Type B pancreatic cell (in vitro differentiated cells): ENCODE data around the gene THOP1. TPM values are rescaled to one million over a fixed set of nuclear protein-coding genes. Genes with fewer than 3 reads are reported as not detected.
A peak's percentile ranks its signal among the peaks of the same experiment; 100 is the strongest.

Experiments used
- DNase-seq: peaks from one replicate; pipeline ENCODE4 v3.0.0; 2021; ENCODE audit warnings: mixed read lengths; ENCODE audit not compliant: unreplicated experiment; ENCODE audit errors: extremely low spot score
- H3K27ac Mint-ChIP-seq: 2 replicates; pipeline ENCODE4 v1.8.0; 2021; ENCODE audit warnings: mild to moderate bottlenecking, mixed read lengths
- H3K27me3 Mint-ChIP-seq: 2 replicates; pipeline ENCODE4 v1.8.0; 2021; ENCODE audit warnings: mixed read lengths
- H3K36me3 Mint-ChIP-seq: 2 replicates; pipeline ENCODE4 v1.8.0; 2021; ENCODE audit warnings: mixed read lengths
- H3K4me1 Mint-ChIP-seq: one replicate; pipeline ENCODE4 v1.8.0; 2021; ENCODE audit warnings: mixed read lengths; ENCODE audit not compliant: unreplicated experiment
- H3K4me3 Mint-ChIP-seq: 2 replicates; pipeline ENCODE4 v1.8.0; 2021; ENCODE audit warnings: mild to moderate bottlenecking, mixed read lengths
- H3K9me3 Mint-ChIP-seq: 2 replicates; pipeline ENCODE4 v1.8.0; 2021; ENCODE audit warnings: mixed read lengths
- CTCF ChIP-seq: fragments of 200-600 bp; sonication (generic); conservative IDR thresholded peaks from 2 replicates; pipeline ENCODE4 v1.5.0; 2021; ENCODE audit warnings: antibody characterized with exemption, mild to moderate bottlenecking
- total RNA-seq: library from RNA; stranded (reverse); gene quantifications from 2 replicates; pipeline ENCODE4 v1.2.1, GENCODE V29; 2021; ENCODE audit warnings: low replicate concordance

Gene THOP1
- total RNA-seq, 1 donor from 2014 or later: 109 TPM

- H3K9me3 Mint-ChIP-seq: no peaks in the 10 kb centered on the region
- H3K27me3 Mint-ChIP-seq: no peaks in the 10 kb centered on the region
- peaks cover 7% of the 10 kb centered on the region for H3K4me1 Mint-ChIP-seq
- TF ChIP-seq CTCF: no peak
- no peak overlapping the region for H3K4me3 Mint-ChIP-seq
- no peaks in the 10 kb centered on the region for H3K36me3 Mint-ChIP-seq
- DNase-seq: no peak
- no peak overlapping the region for H3K27ac Mint-ChIP-seq
Observed at GRCh38 chr19:2768365-2769132, 16.8 kb upstream of the THOP1 start.

- Mint-ChIP-seq H3K27ac (no peak overlapping the region), H3K27me3 (no peaks in the 10 kb centered on the region), H3K4me3 (no peak overlapping the region), H3K4me1 (peaks cover 7% of the 10 kb centered on the region), H3K9me3 (no peaks in the 10 kb centered on the region), H3K36me3 (no peaks in the 10 kb centered on the region)
- no peak for TF ChIP-seq CTCF
- no peak for DNase-seq
Observed at GRCh38 chr19:2769218-2769617, 16.1 kb upstream of the THOP1 start.

DNA sequence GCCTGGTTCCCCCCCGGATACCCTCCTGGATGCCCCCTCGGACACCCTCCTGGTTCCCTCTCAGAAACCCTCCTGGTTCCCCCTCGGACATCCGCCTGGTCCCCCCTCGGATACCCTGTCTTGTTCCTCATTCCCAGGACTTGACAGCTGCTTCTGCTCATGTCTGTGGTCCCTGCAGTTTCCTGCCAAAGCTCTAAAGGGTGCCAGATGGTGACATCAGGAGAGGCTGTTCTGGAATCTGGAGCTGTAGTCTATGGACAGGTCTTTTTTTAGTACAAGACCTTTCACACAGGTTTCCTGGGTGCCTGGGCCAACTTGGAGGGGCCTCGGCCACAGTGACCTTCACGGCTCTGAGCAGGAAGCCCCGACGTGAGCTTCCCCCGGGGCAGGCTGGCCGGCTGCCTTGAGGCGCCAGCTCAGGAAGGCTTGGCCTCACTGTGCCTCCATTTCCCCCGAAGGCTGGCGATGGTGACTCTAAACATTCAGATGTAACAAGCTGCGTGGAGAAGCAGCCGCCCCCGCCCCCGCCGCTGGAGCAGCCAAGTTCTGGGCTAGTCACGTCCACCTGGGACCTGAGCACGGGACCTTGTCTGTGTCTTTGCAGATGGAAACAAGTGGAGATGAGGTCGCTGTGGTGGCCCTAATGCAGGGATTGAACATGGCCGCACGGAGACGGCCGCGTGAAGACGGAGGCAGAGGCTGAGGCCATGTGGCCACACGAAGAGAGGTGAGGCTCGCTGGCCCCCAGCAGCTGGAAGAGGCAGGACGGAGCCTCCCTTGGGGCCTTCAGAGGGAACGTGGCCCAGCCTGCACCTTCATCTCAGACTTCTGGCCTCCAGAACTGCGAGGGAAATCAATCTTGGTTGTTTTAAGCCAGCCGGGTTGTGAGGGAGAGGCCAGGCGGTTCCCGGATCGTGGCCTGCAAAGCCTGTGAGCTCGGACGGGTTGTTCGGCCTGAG, 15.0 kb upstream of the THOP1 start:
- no peak overlapping the region for H3K4me3 Mint-ChIP-seq
- no peaks in the 10 kb centered on the region for H3K9me3 Mint-ChIP-seq
- no peak overlapping the region for H3K27ac Mint-ChIP-seq
- no peaks in the 10 kb centered on the region for H3K27me3 Mint-ChIP-seq
- H3K36me3 Mint-ChIP-seq: peaks cover 2% of the 10 kb centered on the region
- H3K4me1 Mint-ChIP-seq: peaks cover 14% of the 10 kb centered on the region
- TF ChIP-seq CTCF: no peak
- DNase-seq: no peak

DNA sequence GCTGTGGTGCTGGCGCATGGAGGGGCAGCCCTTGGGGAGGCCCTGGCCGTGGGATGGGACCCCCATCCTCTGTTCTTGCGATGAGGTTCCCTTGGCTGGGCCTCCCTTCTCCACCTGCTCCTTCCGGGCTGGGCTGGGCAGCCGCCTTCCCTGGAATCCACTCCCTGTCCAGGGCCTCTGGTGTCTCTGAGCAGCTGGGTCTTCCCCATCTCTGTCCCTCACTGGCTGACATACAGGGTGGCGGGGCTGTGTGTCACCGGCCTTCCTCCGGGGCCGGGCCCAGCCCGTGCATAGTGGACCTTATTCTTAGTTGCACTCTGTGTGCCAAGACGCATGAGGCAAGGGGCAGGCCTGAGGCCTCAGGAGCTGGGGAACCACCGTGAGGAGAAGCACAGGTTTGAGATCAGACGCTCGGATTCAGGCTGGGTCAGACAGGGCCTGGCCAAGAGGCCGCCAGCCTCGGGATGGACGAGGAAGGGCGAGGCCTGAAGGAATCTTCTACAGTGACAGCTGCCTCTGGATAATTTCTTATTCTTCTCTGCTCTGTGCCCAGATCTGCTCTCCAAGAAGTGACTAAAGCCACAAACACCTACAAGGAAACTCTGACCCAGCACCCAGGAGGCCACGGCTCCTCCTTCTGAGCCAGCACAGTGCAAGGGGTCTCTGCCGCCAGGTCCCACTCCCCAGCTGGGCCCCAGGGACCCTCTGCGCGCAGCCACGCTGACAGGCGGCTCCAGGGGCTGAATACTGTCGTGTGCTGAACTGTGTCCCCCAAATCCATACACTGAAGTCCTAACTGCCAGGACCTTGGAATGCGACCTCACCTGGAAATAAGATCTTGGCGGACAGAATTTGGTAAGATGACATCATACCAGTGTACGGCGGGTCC, 13.3 kb upstream of the THOP1 start:
- DNase-seq: no peak
- Mint-ChIP-seq H3K36me3 (peaks cover 6% of the 10 kb centered on the region), H3K27ac (peak overlapping the region; percentile 34), H3K9me3 (no peaks in the 10 kb centered on the region), H3K4me3 (no peak overlapping the region), H3K27me3 (no peaks in the 10 kb centered on the region), H3K4me1 (peaks cover 20% of the 10 kb centered on the region)
- no peak for TF ChIP-seq CTCF

- no peaks in the 10 kb centered on the region for H3K27me3 Mint-ChIP-seq
- no peak overlapping the region for H3K4me3 Mint-ChIP-seq
- no peaks in the 10 kb centered on the region for H3K9me3 Mint-ChIP-seq
- TF ChIP-seq CTCF: no peak
- H3K36me3 Mint-ChIP-seq: peaks cover 6% of the 10 kb centered on the region
- peak overlapping the region; percentile 45 for H3K27ac Mint-ChIP-seq
- DNase-seq: no peak
- H3K4me1 Mint-ChIP-seq: peaks cover 20% of the 10 kb centered on the region
Observed at GRCh38 chr19:2774083-2774679, 11.1 kb upstream of the THOP1 start.
